ENCODE data around the gene TAF11L3. TPM values are rescaled to one million over a fixed set of nuclear protein-coding genes. Genes with fewer than 3 reads are reported as not detected.
A peak's percentile ranks its signal among the peaks of the same experiment; 100 is the strongest.
"Not testable (repeated sequence)": the region's sequence is repeated elsewhere in the genome, so short reads cannot be mapped to it uniquely, and the experiment has no call there.

Gene TAF11L3
- total RNA-seq, 1 donor from 2014 or later = not detected

GRCh38 chr5:17511775-17512325 is 6.3 kb upstream of the TAF11L3 start:
- Histone ChIP-seq H3K4me1 (no peaks in the 10 kb centered on the region), H3K27ac (no peak overlapping the region), H3K36me3 (no peaks in the 10 kb centered on the region), H3K4me3 (no peak overlapping the region), H3K9me3 (no peaks in the 10 kb centered on the region), H3K27me3 (ENCODE audit: low read depth) (no peaks in the 10 kb centered on the region)
- no peak for DNase-seq
- intact Hi-C loops (cut with DNase I) = no loop called here
- peak in 1 of 2 donors; percentile 35 for ATAC-seq
- TF ChIP-seq CTCF (IDR thresholded peaks at IDR 0.05) = no peak

DNA sequence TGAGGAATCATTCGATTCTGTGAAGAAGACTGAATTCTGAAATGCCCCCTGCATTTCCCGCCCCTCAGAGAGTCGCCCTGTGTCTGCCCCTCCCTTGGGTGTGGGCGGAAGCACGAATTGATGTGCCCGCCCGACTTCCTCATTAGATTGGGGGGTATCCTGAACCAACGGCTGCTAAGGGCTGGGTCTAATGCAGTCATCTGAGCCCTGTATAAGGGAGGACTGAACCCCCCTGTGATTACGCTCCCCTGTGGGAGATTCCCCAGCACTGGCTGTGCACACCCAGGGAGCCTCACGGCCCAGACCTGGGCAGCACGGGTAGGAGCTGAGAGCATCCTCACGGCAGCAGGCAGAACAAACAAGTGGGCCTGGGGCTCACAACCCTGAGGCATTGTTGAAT is 641 bp upstream of the TAF11L3 start:
- H3K4me1 ChIP-seq; DNase-seq; H3K27ac ChIP-seq; H3K9me3 ChIP-seq; H3K36me3 ChIP-seq; ATAC-seq; intact Hi-C loops (cut with DNase I); H3K4me3 ChIP-seq; H3K27me3 ChIP-seq (ENCODE audit: low read depth): not testable (repeated sequence)

DNA sequence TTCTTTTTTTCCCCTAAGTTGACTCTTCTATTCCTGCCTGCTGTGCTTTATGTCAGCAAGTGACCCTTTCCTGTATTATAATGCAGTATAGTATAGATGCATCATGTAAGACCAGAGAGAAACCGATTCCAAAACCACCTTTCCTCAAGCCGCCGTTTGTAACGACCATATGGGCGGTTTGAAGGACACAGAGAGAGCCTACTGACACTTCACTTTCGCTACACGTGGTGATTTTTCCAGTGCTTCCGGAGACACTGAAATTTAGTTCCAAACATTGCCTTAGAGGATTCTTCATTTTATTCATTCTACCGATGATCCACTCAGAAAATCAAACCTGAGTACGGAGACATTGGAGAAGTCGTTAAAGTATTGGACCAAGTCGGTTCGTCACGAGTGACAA is 1.3 kb downstream of the TAF11L3 start:
- H3K9me3 ChIP-seq; H3K4me3 ChIP-seq; H3K4me1 ChIP-seq; ATAC-seq; H3K36me3 ChIP-seq; DNase-seq; H3K27me3 ChIP-seq (ENCODE audit: low read depth); H3K27ac ChIP-seq; intact Hi-C loops (cut with DNase I): not testable (repeated sequence)

DNA sequence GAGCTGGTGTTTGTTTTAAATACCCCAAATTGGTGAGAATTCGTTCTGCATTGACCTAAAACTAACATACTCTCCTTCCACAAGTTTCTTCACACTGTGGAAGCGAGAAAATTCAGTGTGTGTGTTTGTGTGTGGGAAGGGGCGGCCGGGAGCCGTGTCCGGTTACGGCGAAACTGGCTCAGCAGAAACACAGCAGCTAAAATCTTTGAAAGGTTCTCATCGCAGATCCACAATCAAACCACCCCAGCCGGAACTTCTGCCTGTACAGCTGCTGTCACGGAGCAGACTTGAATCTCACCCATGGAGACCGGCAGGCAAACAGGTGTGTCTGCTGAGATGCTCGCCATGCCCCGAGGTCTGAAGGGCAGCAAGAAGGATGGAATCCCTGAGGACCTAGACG is 3.3 kb downstream of the TAF11L3 start, which contains the start of gene TAF11L4:
TAF11L4 (plus strand) TSS at position 301 of the 400 bp plus-strand sequence.
- ATAC-seq; intact Hi-C loops (cut with DNase I): not testable (repeated sequence)

GRCh38 chr5:17524935-17525334 is 6.8 kb downstream of the TAF11L3 start, which contains the start of gene TAF11L5:
Gene TAF11L5, plus strand, starts transcription at chr5:17525235.
- H3K4me1 ChIP-seq; H3K9me3 ChIP-seq; H3K27ac ChIP-seq; H3K27me3 ChIP-seq (ENCODE audit: low read depth); DNase-seq; ATAC-seq; H3K4me3 ChIP-seq; intact Hi-C loops (cut with DNase I); H3K36me3 ChIP-seq: not testable (repeated sequence)

More for the DNA sequence above, 3.3 kb downstream of the TAF11L3 start, which contains the start of gene TAF11L4:
- not testable (repeated sequence) for H3K9me3 ChIP-seq; H3K27ac ChIP-seq; H3K27me3 ChIP-seq (ENCODE audit: low read depth); DNase-seq; H3K36me3 ChIP-seq; H3K4me3 ChIP-seq; H3K4me1 ChIP-seq

GRCh38 chr5:17526504-17526903 is 8.3 kb downstream of the TAF11L3 start:
- H3K4me1 ChIP-seq; H3K36me3 ChIP-seq; ATAC-seq; H3K27ac ChIP-seq; H3K27me3 ChIP-seq (ENCODE audit: low read depth); DNase-seq; intact Hi-C loops (cut with DNase I); H3K9me3 ChIP-seq; H3K4me3 ChIP-seq: not testable (repeated sequence)

DNA sequence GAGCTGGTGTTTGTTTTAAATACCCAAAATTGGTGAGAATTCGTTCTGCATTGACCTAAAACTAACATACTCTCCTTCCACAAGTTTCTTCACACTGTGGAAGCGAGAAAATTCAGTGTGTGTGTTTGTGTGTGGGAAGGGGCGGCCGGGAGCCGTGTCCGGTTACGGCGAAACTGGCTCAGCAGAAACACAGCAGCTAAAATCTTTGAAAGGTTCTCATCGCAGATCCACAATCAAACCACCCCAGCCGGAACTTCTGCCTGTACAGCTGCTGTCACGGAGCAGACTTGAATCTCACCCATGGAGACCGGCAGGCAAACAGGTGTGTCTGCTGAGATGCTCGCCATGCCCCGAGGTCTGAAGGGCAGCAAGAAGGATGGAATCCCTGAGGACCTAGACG is 10.2 kb downstream of the TAF11L3 start, which contains the start of gene TAF11L6:
TAF11L6 (plus strand) TSS at position 301 of the 400 bp plus-strand sequence.
- H3K4me3 ChIP-seq; H3K9me3 ChIP-seq; H3K36me3 ChIP-seq; intact Hi-C loops (cut with DNase I); H3K4me1 ChIP-seq; DNase-seq; ATAC-seq; H3K27ac ChIP-seq; H3K27me3 ChIP-seq (ENCODE audit: low read depth): not testable (repeated sequence)

Other genes starting within 250 kb of the TAF11L3 start
- not detected for gene TAF11L2, start 20.1 kb upstream of the TAF11L3 start, total RNA-seq
- gene TAF11L4, start 3.4 kb downstream of the TAF11L3 start, total RNA-seq = not detected
- not detected for gene TAF11L5, start 6.9 kb downstream of the TAF11L3 start, total RNA-seq
- gene TAF11L6, start 10.3 kb downstream of the TAF11L3 start, total RNA-seq = not detected
- gene TAF11L7, start 67.4 kb downstream of the TAF11L3 start, total RNA-seq = not detected
- gene TAF11L8, start 72.6 kb downstream of the TAF11L3 start, total RNA-seq = not detected
- not detected for gene TAF11L9, start 76.0 kb downstream of the TAF11L3 start, total RNA-seq
- not detected for gene TAF11L10, start 79.5 kb downstream of the TAF11L3 start, total RNA-seq
- not detected for gene TAF11L11, start 85.8 kb downstream of the TAF11L3 start, total RNA-seq
- gene TAF11L12, start 92.0 kb downstream of the TAF11L3 start, total RNA-seq = not detected
- not detected for gene TAF11L13, start 113.7 kb downstream of the TAF11L3 start, total RNA-seq
- not detected for gene TAF11L14, start 116.1 kb downstream of the TAF11L3 start, total RNA-seq